HG02938 (cell line): ENCODE measurements around the gene DUSP9.

ENCODE experiments used
- ATAC-seq: cut with Tn5 transposase; IDR thresholded peaks from one replicate; pipeline ENCODE4 v1.9.1; 2021; ENCODE audit warnings: mild to moderate bottlenecking, moderate library complexity; ENCODE audit not compliant: unreplicated experiment

DUSP9 gene

DNA sequence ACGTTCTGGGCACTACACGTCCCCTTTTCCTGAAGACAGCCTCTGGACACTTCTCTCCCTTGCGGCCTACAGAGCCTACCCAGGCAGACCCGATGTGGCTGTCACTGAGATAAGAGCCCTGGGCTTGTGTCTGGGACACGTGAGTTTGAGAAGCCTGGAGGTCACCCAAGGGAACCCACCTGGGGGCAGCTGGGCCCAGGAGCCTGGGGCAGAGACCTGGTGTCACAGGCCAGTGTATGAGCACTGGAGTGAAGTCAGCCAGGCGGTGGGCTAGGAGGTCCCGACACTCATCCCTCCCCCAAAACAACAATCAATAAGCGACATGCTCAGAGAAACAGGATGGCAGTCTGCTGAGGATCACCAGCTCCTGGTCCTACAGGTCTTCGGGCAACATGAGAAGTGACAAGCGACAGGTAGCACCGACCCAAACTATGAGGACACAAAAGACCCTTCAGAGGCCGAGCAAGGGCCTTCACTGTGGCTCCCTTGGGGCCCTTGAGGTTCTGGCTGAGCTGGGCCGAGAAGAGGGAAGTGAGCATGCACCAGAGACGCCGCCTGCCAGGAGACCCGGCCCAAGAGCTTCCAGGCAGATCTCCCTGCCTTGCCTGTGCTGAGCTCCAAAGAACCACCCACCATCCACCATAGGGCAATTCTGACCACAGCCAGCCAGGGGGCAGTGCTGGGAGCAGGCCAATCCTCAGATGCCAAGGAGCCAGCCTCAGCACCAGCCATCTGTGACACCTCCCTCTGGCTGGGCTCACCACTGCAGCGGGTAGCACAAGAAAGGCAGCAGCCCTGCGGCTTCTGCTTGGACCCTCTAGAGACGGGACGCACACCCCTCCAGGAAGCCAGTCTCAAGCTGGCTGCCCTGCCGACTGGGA lies 11.0 kb upstream of the DUSP9 start:
- no peak for ATAC-seq

DNA sequence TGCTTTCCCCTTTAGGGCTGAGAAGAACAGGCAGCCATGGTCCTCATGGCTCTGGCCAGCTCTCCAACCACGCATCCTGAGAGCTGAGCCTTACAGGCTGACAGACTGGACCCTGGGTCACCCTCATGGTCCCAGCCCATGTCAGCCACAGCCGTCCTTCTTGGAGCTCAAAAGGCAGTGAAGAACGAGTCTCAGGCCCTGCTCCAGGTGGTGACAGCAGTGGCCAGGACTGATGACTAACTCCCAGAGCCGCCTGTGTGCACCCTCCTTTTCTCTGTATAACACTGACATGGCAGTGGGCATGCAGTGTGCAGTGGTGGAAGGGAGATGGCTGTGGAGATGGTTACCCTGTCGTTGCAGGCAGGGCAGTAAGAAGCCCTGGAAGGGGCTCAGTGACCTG lies 10.3 kb upstream of the DUSP9 start:
- no peak for ATAC-seq

DNA sequence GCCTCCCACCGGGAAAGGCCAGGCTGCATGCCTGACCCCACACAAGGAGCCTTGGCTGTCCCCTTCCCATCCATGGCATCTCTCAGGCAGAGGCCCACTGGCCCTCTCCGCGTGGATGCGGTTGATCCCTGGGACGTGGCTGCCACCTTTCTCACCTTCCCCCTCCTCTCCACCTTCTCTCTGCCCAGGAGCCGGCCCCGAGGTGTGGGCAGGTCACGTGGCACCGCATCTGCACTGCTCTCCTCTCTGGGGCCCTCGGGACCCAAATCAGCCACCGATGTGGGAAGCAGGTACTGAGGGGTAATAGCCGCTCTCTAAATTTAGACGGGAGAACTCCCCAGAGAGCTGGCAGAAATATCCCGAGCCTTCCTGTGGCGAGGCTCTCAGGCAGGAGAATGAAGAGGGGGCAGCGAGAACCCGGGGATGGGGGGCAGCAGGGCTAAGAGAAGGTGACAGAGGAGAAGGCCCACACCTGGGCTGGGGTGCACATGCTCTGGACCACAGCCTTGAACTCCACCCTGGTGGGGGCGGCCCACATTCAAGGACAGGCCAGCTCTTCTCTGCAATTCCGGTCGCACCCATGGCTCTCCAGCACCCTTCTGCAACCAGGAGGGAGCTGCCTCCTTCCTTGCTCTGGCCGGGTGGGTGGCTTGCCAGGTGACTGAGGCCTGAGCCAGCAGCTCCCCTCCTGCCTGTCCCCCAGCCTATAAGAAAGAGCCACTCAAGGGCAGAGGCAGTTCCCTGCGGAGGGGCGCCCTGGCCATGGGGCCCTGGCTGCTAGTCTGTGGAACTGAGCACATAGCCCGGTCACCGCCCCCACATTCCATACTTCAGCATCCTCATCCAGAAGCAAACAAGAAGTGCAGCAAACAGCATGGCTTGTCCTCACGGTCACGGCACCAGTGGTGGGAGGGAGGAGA lies 9.6 kb upstream of the DUSP9 start:
- ATAC-seq: no peak

DNA sequence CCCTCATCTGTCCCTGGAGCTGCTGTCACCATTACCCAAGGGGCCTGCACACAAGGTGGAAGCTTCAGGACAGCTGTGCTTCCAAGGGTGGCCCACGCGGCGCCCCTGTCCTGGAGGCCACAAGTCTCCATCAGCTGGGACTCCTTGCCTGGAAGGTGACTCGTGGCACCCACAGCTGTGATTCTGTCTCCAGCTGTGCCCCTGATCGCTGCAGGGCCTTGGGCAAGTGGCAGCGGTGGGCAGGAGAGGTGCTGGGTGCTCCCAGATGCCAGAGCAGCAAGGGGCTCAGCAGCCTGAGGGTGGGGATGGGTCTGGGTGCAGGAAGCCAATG lies 9.0 kb upstream of the DUSP9 start:
- ATAC-seq: no peak

DNA sequence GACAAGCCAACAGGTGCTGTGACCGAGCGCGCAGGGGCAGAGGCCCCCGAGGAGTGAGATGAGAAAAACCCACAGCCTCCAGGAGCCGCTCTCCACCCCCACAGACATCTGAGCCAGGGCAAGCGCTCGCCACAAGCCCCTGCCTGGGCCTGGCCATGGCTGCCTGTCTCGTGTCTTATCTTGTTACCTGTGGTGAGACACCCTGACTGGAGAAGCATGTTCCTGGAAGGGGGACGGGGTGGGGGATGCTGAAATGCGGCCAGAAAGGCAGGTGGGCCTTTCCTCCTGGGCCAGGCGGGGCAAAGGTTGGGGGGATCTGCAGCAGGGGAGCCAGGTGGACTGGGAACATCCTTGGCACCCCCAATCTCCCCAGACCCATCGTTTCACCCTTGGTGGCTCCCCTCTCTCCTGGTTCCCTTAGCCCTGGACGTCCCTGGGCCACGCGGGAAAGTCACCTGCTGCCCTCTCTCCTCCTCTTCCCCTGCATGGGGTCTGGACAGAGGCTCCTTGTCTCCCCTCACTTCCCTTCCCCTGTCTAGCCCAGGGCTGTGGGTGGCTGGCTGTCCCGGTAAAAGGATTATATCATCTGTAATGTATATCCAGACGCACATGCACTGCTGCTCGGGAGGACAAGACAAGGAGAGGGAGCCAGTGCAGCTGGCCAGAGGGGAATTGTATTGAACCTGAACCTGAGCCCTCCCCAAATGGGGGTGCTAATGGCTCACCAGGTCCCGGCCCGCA lies 8.4 kb upstream of the DUSP9 start:
- no peak for ATAC-seq

DNA sequence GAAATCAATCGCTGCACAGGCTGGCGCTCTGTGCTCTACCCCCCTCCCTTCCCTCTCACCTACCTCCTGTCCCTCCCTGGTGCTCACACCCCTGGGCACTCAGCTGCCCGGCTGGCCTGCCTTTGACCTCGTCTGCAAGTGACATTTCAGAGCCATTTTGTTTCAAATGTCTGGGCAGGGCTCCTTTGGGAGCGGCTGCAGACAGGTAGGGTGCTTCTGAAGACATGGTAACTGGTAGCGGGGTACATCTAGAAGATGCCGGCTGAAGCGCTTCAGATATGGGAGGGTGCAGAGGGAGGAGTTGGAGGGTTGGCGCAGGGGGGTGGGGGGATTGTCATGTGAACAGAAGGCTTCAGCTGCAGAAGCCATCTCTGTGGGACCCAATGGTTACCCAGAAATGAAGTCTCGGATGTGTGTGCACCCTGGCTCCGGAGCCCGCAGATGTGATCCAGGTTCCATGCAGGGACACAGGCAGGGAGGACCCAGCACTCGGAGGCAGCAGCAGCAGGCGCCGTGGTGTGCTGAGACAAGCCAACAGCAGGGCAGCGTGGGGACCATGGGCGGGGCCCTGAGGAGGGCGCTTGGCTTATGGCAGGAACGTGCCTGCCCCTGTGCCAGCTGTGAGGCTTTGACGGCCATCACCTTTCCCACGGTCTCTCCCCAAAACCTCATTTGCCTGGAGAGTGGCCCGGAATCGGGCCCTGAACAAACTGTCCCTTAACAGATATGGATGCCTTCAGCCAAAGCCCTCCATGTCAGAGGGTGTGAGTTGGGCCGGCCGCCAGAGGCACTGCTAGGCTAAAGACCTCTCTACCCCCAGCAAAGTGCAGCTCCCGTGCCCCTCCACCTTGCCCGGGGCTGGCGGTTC lies 7.6 kb upstream of the DUSP9 start:
- no peak for ATAC-seq

DNA sequence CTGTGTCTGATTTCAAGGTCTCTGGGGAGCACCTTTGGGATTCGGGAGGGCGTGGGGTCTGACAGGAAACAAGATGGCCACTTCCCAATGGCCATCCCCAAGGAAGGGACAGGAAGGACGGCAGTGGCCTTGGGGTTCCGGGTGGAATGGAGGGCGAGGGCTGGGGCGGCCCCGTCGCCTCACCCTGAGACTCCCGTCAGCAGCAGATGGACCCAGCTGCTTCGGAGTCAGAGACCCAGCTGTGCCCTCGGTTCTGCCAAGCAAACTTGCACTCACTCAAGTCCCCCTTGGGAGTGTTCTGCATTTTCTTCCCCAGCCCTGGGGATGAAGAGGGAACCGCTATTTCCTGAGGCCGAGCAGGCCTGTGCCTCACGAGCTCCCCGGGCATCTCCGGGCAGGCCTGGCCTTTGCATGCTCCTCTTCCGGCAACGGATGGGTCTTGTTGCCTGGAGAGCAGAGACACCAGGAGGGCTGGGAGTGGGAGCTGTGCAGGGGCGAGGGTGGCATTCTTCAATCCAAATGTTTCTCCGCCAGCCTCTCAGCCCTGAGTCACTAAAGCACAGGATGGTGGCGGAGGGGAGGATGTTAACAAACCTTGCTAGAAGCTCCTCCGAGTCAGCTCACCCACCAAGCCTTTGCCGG lies 6.8 kb upstream of the DUSP9 start:
- ATAC-seq: no peak

DNA sequence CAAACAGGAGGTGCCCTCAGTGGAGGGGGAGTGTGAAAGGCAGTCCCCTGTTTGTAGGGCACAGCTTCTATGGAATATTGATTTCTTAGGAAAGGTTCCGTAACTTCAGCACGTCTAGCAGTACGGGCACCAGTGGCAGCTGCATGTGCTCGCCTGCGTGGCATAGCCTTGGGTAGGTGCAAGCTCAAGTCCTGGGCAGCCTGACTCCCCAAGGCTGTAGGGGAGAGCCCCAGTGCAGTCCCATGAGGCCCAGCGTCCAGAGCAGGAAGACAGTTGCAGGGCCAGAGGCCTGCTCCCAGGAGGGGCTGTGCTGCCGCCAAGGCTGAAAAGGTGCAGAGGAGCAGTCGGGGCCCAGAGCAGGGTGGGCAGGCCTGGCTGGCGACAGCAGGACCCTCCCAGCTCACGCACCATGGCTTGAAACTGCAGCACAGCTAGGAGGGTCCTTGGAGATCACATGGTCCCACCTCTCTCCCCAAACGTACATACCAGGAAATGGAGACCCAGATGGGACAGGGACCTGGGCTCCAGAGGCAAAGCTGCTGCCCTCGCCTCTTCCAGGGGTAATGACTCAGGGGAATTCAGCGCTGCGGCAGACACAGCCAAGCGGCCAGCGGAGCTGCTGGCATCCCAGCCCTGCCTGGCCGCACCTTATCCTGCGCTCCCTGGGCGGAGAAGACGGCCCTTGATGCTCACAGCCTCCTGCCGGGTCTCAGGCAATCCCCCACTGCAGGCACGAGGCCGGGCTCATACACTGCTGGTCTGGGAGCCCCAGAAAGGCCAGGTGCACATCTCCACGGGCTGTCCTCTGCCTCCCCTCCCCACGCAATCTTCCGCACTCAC lies 6.0 kb upstream of the DUSP9 start:
- ATAC-seq: no peak

DNA sequence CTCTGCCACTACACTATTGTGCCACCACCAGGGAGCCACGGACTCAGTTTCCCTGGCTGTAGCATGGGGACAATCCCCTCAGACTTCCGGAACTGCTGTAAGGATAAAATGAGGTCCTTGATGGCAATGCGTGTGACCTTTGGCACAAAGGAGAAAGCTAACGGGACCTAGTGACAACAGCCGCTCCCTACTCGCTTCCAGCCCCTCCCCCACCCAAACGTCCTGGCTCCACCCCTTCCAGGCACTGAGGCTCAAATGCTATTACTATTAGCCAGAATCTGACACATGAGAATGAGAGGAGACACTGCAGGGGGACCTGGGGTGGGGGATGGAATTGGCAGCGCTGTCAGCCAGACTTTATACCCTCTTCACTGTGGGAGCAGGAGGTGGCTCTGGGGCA lies 5.4 kb upstream of the DUSP9 start:
- no peak for ATAC-seq

DNA sequence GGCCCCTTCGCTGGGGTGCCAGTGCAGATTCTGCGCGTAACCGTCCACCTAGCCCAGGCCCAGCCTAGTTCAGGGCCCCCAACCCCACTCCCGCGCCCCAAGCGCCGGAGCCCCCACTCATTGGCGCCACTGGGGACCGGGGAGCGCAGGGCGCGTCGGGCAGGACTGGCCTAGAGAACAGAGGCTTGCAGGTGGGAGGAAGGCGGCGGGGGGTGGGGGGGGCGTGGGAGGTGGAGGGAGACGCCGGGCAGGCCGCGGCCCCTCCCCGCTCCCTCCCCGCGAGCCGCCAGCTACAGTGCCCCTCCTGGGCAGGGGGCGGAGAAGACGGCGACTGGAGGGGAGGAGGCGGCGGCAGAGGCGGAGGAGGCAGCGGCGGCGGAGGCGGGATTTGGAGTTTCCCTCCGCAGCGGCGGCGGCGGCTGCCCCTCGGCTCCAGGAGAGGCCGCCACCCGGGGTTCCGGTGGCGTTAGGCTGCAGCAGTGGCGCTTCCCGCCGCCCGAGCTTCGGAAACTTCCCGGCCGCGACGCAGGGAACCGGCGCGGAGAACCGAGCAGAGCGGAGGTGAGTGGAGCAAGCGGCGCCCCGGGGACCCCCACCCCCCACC lies 4.8 kb upstream of the DUSP9 start:
- no peak for ATAC-seq

DNA sequence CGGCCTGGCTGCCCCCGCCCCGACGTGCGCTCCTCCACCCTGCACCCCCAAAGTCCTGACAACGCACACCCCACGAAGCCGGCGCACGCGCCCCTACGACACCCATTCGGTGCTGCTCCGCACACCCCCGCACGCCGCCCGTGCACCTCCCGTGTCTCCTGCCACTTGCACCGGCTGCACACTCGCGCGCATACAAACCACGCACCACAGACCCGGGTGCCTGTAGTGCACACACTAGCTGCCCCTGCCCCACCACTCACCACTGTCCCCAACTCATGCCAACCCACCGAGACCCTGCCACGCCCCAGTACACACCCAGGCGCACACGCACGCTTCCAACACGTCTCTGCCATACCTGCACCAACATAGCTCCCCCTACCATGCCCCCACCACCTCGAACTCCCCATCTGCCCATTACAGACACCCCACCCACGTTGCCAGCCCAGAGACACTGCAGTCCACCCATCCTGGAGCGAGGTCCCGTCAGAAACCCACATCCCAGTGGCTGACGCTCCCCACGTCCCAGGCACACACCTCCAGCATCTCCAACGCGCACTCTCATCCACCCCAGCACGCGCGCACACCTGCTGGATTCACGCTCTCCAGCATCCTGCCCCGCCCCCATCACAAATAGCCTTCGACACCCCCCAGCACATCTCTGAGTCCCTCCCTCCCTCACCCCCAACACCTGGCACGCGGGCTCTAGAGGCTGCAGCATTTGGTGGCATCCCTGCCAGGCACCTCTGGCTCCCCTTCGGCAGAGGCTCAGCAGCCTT lies 4.2 kb upstream of the DUSP9 start:
- ATAC-seq: no peak

DNA sequence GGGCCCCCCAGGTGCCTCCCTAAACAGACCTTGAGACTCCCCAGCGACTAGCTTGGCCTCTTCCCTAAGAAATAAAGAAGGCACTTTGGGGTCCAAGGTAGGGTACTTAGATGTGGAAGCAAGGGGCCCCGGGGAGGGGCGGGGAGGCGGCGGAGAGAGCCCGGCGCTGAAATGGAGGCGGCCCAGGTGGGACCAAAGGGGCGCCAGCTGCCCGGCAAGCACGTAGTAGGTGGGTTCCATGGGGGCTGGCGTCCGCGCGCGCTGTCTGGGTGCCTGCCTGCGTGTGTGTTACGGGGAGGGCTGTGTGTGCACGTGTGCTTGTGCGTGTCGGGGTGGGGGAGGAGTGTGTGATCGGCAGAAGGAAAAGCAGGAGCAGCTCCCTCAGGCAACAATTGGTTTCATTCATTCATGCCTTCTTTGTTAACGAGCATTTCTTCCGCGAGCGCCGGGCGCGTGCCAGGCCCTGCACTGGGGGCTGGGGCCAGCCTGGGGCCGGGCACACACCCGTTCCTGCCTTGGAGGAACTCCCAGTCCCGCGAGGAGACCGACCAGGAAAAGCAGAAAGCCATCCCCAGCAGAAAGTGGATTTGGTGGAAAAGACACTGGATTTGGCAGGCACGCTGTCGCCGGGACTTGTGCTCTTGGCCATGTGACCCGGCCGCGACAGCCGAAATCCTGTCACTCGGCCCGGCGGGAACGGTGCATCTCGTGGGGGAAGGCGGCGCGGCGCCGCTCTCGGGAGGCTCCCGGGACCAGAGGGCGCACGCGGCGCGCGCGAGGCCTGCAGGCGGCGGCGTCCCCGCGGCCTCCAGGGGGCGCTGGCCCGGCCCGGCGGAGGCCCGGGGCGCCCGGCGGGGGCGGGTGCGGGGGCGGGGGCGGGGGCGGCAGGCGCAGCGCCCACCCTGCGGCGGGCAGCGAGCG lies 3.3 kb upstream of the DUSP9 start:
- no peak for ATAC-seq

DNA sequence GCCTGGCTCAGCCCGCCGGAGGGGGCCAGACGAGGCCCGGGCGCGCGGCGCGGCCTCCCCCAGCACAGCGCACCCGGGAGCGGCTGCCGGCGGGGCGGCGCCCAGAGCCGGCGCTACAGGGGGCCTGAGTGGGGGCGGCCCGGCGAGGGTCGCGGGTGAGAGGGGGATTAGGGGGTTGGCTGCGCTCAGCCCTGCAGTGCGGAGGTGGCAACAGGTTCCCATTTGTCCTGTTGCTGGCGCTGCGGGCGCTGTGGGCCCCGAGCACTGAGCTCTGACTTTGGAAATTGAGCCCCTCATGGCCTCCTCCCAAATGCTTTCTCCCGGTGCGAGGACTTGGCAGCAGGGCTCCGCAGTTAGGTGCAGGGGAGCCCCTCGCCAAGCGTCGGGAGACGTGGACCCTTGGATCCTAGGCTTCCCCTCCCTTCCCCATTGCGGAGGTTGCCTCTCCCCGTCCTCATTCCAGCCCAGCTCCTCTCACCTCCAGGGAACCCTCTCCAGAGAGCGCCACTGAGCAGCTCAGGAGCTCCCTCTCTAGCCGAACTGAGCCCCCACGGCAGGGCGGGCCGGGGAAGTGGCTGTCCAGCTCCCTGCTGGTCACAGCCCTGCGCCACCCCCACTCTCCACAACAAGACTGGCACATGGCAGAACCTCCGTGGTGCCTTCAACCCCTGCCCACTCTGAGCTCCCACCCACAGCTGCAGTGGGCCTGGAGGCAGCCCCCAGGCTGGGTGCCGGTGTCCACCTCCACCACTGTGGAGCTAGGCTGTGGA lies 2.5 kb upstream of the DUSP9 start:
- ATAC-seq: no peak

DNA sequence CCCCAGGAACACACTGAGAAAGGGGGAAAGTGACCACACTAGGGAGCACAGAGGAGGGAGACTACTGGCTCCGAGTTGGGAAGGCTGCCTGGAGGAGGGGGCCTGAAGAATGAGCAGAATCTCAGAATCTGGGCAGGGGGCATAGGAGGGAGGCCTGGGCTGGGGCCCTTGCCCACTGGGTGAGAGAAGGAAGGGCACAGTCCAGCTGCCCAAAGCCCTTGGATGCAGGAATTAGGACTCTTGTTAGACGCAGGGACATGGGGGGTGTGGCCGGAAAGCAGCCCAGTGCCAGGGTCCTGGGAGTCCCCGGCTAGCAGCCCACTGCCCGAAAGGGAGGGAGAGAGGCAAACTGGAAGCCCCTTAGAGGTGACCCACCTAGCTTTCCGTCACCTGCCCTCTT lies 1.9 kb upstream of the DUSP9 start:
- no peak for ATAC-seq

DNA sequence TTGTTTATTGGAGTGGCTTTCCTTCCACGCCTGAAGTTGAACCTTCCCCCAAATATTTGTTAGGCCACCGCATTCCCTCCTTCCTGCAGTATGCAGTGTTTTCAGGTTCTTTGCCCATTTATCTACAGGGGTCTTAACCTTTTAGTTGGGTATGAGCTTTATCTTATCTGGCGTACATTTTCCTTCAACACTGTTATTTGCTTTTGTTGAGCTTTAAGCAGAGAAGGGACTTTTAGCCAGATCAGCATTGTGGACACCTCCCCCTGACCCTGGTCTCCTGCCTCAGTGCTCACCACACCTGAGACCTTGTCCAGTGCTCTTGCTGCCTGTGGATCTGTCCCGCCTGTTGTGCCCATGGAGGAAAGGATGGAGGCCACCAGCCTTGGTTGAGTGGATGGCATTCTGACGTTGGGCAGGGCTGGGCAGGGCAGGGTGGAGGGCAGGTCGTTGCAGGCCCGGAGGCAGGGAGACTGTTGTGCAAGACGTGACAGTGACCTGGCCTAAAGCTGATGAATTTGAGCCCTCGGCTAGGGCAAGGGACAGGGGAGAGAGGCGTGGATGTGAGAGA lies 998 bp upstream of the DUSP9 start:
- ATAC-seq: no peak
